Kidney epithelial cell (primary cell): Measurements from ENCODE around the gene PRELID3B. TPM values are rescaled to one million over a fixed set of nuclear protein-coding genes. Genes with fewer than 3 reads are reported as not detected.

Experiments
- DNase-seq: peaks from one replicate; pipeline ENCODE4 v3.0.0-alpha.2; 2010; ENCODE audit warnings: low read depth
- H3K27me3 ChIP-seq: 2 replicates; pipeline ENCODE4 v1.6.0; 2011; ENCODE audit warnings: low read length; ENCODE audit not compliant: control insufficient read depth, insufficient read depth
- H3K36me3 ChIP-seq: 2 replicates; pipeline ENCODE4 v1.5.1; 2011; ENCODE audit warnings: low read length; ENCODE audit not compliant: control insufficient read depth, insufficient read depth
- H3K4me3 ChIP-seq: 2 replicates; pipeline ENCODE4 v1.5.1; 2011; ENCODE audit warnings: low read depth, mild to moderate bottlenecking, control low read depth, low read length
- CTCF ChIP-seq: IDR thresholded peaks from 2 replicates; pipeline ENCODE4 v1.5.1; 2011; ENCODE audit warnings: mild to moderate bottlenecking, moderate library complexity, low read length, control low read depth, inconsistent platforms; ENCODE audit not compliant: insufficient read depth, poor library complexity, severe bottlenecking
- total RNA-seq: library from RNA; depleted of rRNA; stranded (reverse); fragments of >200 nt; gene quantifications from 2 replicates; pipeline ENCODE4 v1.2.3, GENCODE V29; 2015

PRELID3B gene
- total RNA-seq, 1 donor from 2014 or later = 61.5 TPM

GRCh38 chr20:59073582-59073981, 31.0 kb upstream of the PRELID3B start:
- no peak for DNase-seq
- Histone ChIP-seq H3K4me3 (no peak overlapping the region), H3K36me3 (no peaks in the 10 kb centered on the region), H3K27me3 (no peaks in the 10 kb centered on the region)
- TF ChIP-seq CTCF = no peak

DNA sequence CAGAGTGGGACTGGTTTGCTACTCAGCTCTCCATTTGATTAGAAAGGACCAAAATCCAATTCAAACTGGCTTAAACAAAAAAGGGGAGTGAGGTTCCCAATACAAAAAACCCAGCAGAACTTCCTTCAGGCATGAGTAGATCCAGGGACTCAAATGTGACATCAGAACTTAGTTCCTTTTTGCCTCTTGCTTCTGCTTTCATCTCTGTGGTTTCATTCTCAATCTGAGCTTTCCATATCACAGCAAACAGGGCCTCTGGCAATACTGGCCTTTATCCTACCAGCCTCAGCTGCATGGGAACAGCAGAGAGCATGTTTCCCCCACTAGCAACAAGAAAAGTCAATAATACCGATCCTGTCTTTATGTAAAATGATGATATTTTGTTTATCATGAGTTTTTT, 28.6 kb upstream of the PRELID3B start:
- no peak for DNase-seq
- no peaks in the 10 kb centered on the region for H3K27me3 ChIP-seq
- TF ChIP-seq CTCF = no peak

GRCh38 chr20:59069026-59069425, 26.4 kb upstream of the PRELID3B start:
- Histone ChIP-seq H3K36me3 (no peaks in the 10 kb centered on the region), H3K27me3 (no peaks in the 10 kb centered on the region), H3K4me3 (no peak overlapping the region)
- no peak for TF ChIP-seq CTCF
- DNase-seq = no peak

More for the DNA sequence above, 28.6 kb upstream of the PRELID3B start:
- H3K36me3 ChIP-seq = no peaks in the 10 kb centered on the region
- no peak overlapping the region for H3K4me3 ChIP-seq

GRCh38 chr20:59068534-59068933, 25.9 kb upstream of the PRELID3B start:
- no peaks in the 10 kb centered on the region for H3K36me3 ChIP-seq
- TF ChIP-seq CTCF = no peak
- DNase-seq = no peak
- no peaks in the 10 kb centered on the region for H3K27me3 ChIP-seq
- H3K4me3 ChIP-seq = no peak overlapping the region

GRCh38 chr20:59064214-59064722, 21.7 kb upstream of the PRELID3B start:
- DNase-seq = no peak
- H3K4me3 ChIP-seq = no peak overlapping the region
- H3K36me3 ChIP-seq = no peaks in the 10 kb centered on the region
- no peak for TF ChIP-seq CTCF
- H3K27me3 ChIP-seq = no peaks in the 10 kb centered on the region
